ENCODE results near the gene UACA.

DNA sequence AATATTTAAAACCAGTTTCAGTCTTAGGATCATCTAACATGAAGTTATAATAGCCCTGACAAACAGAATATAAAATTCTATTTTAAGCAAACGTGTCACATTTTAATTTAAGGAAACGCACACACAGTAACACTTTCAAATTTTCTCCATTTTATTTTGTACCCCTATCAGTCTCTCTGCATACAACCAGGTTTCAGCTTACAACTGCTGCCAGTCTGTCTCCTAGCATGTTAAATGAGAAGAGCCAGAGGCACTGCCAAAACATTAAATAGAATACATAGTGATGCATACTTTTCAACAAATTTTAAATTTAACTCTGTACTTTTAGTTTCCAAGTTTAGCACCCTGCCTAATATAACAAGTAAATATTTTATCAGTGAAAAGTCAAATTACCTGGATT lies 60.8 kb downstream of the UACA start:
- TF ChIP-seq, protein P1, sequence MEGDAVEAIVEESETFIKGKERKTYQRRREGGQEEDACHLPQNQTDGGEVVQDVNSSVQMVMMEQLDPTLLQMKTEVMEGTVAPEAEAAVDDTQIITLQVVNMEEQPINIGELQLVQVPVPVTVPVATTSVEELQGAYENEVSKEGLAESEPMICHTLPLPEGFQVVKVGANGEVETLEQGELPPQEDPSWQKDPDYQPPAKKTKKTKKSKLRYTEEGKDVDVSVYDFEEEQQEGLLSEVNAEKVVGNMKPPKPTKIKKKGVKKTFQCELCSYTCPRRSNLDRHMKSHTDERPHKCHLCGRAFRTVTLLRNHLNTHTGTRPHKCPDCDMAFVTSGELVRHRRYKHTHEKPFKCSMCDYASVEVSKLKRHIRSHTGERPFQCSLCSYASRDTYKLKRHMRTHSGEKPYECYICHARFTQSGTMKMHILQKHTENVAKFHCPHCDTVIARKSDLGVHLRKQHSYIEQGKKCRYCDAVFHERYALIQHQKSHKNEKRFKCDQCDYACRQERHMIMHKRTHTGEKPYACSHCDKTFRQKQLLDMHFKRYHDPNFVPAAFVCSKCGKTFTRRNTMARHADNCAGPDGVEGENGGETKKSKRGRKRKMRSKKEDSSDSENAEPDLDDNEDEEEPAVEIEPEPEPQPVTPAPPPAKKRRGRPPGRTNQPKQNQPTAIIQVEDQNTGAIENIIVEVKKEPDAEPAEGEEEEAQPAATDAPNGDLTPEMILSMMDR (IDR thresholded peaks at IDR 0.05; ENCODE audit: low read depth, low read length) = no peak
- no peak for TF ChIP-seq POLR2A (IDR thresholded peaks at IDR 0.05; ENCODE audit: extremely low read depth, insufficient read length)

Data from NB4 (cell line).